ENCODE measurements around the gene HTRA3. TPM values are rescaled to one million over a fixed set of nuclear protein-coding genes. Genes with fewer than 3 reads are reported as not detected.
A peak's percentile ranks its signal among the peaks of the same experiment; 100 is the strongest.
"Not testable (repeated sequence)": the region's sequence is repeated elsewhere in the genome, so short reads cannot be mapped to it uniquely, and the experiment has no call there.

HTRA3 gene
- total RNA-seq, 2 donors from 2014 or later, result 3.2 to 4.6 TPM

GRCh38 chr4:8346838-8347605, 77.5 kb downstream of the HTRA3 start:
- no peaks in the 10 kb centered on the region for H3K36me3 ChIP-seq (ENCODE audit: control insufficient read depth, insufficient read depth, low read length)
- H3K27me3 ChIP-seq (ENCODE audit: control insufficient read depth, insufficient read depth, low read length, poor library complexity, severe bottlenecking), result no peaks in the 10 kb centered on the region
- peak; percentile 26 for DNase-seq
- no peak overlapping the region for H3K9ac ChIP-seq (ENCODE audit: extremely low read depth, low read length, poor library complexity, severe bottlenecking)
- no peak overlapping the region for H3K4me3 ChIP-seq (ENCODE audit: low read length)
- Mint-ChIP-seq H3K9me3 (no peaks in the 10 kb centered on the region), H3K36me3 (ENCODE audit: low read depth) (no peaks in the 10 kb centered on the region), H3K4me1 (peaks cover 7% of the 10 kb centered on the region), H3K27ac (no peak overlapping the region), H3K4me3 (no peak overlapping the region), H3K27me3 (ENCODE audit: insufficient read depth) (peaks cover 5% of the 10 kb centered on the region)
- no peaks in the 10 kb centered on the region for H3K9me3 ChIP-seq (ENCODE audit: control insufficient read depth, low read length)
- WGBS, 2 experiments (ENCODE audit: insufficient coverage in 1 of 2, insufficient read length in 1 of 2), result 88 to 93% methylated on average over 12 to 16 of the region's 16 CpGs
- no peak for TF ChIP-seq CTCF (conservative IDR thresholded peaks at IDR 0.05)
- no peaks in the 10 kb centered on the region for H3K4me1 ChIP-seq (ENCODE audit: control insufficient read depth, insufficient read depth, low read length)
- no peak overlapping the region for H3K27ac ChIP-seq (ENCODE audit: low read depth, low read length)

GRCh38 chr4:8347660-8348059, 78.1 kb downstream of the HTRA3 start:
- H3K9me3 Mint-ChIP-seq, result no peaks in the 10 kb centered on the region
- 90% methylated on average over 2 to 7 of the region's 7 CpGs for WGBS, 2 experiments (ENCODE audit: insufficient coverage in 1 of 2, insufficient read length in 1 of 2)
- no peaks in the 10 kb centered on the region for H3K27me3 ChIP-seq (ENCODE audit: control insufficient read depth, insufficient read depth, low read length, poor library complexity, severe bottlenecking)

GRCh38 chr4:8348071-8348470, 78.5 kb downstream of the HTRA3 start:
- Mint-ChIP-seq H3K4me3 (no peak overlapping the region), H3K27ac (no peak overlapping the region), H3K9me3 (no peaks in the 10 kb centered on the region), H3K36me3 (ENCODE audit: low read depth) (no peaks in the 10 kb centered on the region), H3K4me1 (peaks cover 6% of the 10 kb centered on the region), H3K27me3 (ENCODE audit: insufficient read depth) (peaks cover 7% of the 10 kb centered on the region)
- Histone ChIP-seq H3K36me3 (ENCODE audit: control insufficient read depth, insufficient read depth, low read length) (no peaks in the 10 kb centered on the region), H3K27me3 (ENCODE audit: control insufficient read depth, insufficient read depth, low read length, poor library complexity, severe bottlenecking) (no peaks in the 10 kb centered on the region), H3K4me1 (ENCODE audit: control insufficient read depth, insufficient read depth, low read length) (no peaks in the 10 kb centered on the region), H3K9me3 (ENCODE audit: control insufficient read depth, low read length) (no peaks in the 10 kb centered on the region), H3K4me3 (ENCODE audit: low read length) (no peak overlapping the region), H3K9ac (ENCODE audit: extremely low read depth, low read length, poor library complexity, severe bottlenecking) (no peak overlapping the region), H3K27ac (ENCODE audit: low read depth, low read length) (no peak overlapping the region)
- WGBS, 2 experiments (ENCODE audit: insufficient coverage in 1 of 2, insufficient read length in 1 of 2), result 91% methylated on average over 6 of the region's 6 CpGs; no CpG with 5 or more reads in 1 of the 2 experiments
- peak; percentile 25 for DNase-seq
- TF ChIP-seq CTCF (conservative IDR thresholded peaks at IDR 0.05), result no peak

More at GRCh38 chr4:8347660-8348059, 78.1 kb downstream of the HTRA3 start:
- Mint-ChIP-seq H3K27ac (no peak overlapping the region), H3K4me3 (no peak overlapping the region), H3K27me3 (ENCODE audit: insufficient read depth) (peaks cover 7% of the 10 kb centered on the region), H3K4me1 (peaks cover 6% of the 10 kb centered on the region), H3K36me3 (ENCODE audit: low read depth) (no peaks in the 10 kb centered on the region)
- no peak overlapping the region for H3K27ac ChIP-seq (ENCODE audit: low read depth, low read length)
- peak; percentile 20 for DNase-seq
- H3K9ac ChIP-seq (ENCODE audit: extremely low read depth, low read length, poor library complexity, severe bottlenecking), result no peak overlapping the region
- no peaks in the 10 kb centered on the region for H3K9me3 ChIP-seq (ENCODE audit: control insufficient read depth, low read length)
- no peaks in the 10 kb centered on the region for H3K36me3 ChIP-seq (ENCODE audit: control insufficient read depth, insufficient read depth, low read length)
- no peak for TF ChIP-seq CTCF (conservative IDR thresholded peaks at IDR 0.05)
- H3K4me3 ChIP-seq (ENCODE audit: low read length), result no peak overlapping the region
- no peaks in the 10 kb centered on the region for H3K4me1 ChIP-seq (ENCODE audit: control insufficient read depth, insufficient read depth, low read length)

- not testable (repeated sequence) for H3K27ac ChIP-seq (ENCODE audit: low read depth, low read length)
These were observed 79.7 kb downstream of the HTRA3 start for GRCh38 chr4:8349236-8349635.

More at GRCh38 chr4:8349236-8349635, 79.7 kb downstream of the HTRA3 start:
- not testable (repeated sequence) for H3K9me3 ChIP-seq (ENCODE audit: control insufficient read depth, low read length); H3K4me3 Mint-ChIP-seq; H3K9ac ChIP-seq (ENCODE audit: extremely low read depth, low read length, poor library complexity, severe bottlenecking); H3K27me3 Mint-ChIP-seq (ENCODE audit: insufficient read depth); H3K36me3 ChIP-seq (ENCODE audit: control insufficient read depth, insufficient read depth, low read length); H3K27me3 ChIP-seq (ENCODE audit: control insufficient read depth, insufficient read depth, low read length, poor library complexity, severe bottlenecking); H3K4me1 ChIP-seq (ENCODE audit: control insufficient read depth, insufficient read depth, low read length); H3K9me3 Mint-ChIP-seq; H3K27ac Mint-ChIP-seq; H3K4me3 ChIP-seq (ENCODE audit: low read length); H3K4me1 Mint-ChIP-seq; H3K36me3 Mint-ChIP-seq (ENCODE audit: low read depth)
- peak; percentile 16 for DNase-seq
- WGBS, 2 experiments (ENCODE audit: insufficient coverage in 1 of 2, insufficient read length in 1 of 2), result 90 to 92% methylated on average over 10 to 11 of the region's 11 CpGs
